GM10266 (cell line): ENCODE measurements around the gene NLRC3.

Experiments used
- DNase-seq: peaks from one replicate; pipeline ENCODE4 v3.0.0; 2012; ENCODE audit errors: extremely low spot score
- TF ChIP-seq, protein P1 (sequence below): IDR thresholded peaks from 2 replicates; pipeline ENCODE4 v1.5.1; 2012; ENCODE audit warnings: mild to moderate bottlenecking, low read depth; ENCODE audit not compliant: control insufficient read depth, insufficient read depth; ENCODE audit errors: missing control alignments

NLRC3 gene

GRCh38 chr16:3584412-3584811 lies 7.2 kb upstream of the NLRC3 start:
- TF ChIP-seq, protein P1, sequence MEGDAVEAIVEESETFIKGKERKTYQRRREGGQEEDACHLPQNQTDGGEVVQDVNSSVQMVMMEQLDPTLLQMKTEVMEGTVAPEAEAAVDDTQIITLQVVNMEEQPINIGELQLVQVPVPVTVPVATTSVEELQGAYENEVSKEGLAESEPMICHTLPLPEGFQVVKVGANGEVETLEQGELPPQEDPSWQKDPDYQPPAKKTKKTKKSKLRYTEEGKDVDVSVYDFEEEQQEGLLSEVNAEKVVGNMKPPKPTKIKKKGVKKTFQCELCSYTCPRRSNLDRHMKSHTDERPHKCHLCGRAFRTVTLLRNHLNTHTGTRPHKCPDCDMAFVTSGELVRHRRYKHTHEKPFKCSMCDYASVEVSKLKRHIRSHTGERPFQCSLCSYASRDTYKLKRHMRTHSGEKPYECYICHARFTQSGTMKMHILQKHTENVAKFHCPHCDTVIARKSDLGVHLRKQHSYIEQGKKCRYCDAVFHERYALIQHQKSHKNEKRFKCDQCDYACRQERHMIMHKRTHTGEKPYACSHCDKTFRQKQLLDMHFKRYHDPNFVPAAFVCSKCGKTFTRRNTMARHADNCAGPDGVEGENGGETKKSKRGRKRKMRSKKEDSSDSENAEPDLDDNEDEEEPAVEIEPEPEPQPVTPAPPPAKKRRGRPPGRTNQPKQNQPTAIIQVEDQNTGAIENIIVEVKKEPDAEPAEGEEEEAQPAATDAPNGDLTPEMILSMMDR = no peak
- no peak for DNase-seq

DNA sequence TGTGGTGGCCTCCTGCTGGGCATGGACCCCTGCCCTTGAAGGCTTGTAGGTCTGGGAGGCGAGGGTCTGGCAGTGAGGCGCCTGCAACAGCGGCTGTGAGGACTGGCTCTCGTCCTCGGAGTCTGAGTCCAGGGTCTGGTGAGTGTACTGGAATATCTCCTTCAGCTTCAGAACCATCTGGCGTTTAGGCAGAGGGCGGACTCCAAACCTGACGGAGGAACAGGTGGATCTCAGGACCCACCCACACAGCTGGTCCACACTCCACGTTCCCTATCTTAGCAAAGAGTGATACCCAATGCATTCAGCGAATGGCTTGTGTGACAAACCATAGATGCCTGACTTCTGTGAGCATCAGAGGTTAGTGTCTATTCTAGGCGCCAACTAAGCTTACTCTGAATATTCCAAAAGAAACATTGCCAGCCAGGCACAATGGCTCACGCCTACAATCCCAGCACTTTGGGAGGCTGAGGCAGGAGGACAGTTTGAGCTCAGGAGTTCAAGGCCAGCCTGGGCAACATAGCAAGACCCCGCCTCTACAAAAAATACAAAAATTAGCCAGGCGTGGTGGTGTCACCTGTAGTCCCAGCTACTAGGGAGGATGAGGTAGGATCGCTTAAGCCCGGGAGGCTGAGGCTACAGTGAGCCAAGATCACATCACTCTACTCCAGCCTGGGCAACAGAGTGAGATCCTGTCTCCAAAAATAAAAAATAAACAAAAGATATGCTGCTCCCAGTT lies 6.3 kb upstream of the NLRC3 start:
- TF ChIP-seq, protein P1 = no peak
- DNase-seq = no peak

DNA sequence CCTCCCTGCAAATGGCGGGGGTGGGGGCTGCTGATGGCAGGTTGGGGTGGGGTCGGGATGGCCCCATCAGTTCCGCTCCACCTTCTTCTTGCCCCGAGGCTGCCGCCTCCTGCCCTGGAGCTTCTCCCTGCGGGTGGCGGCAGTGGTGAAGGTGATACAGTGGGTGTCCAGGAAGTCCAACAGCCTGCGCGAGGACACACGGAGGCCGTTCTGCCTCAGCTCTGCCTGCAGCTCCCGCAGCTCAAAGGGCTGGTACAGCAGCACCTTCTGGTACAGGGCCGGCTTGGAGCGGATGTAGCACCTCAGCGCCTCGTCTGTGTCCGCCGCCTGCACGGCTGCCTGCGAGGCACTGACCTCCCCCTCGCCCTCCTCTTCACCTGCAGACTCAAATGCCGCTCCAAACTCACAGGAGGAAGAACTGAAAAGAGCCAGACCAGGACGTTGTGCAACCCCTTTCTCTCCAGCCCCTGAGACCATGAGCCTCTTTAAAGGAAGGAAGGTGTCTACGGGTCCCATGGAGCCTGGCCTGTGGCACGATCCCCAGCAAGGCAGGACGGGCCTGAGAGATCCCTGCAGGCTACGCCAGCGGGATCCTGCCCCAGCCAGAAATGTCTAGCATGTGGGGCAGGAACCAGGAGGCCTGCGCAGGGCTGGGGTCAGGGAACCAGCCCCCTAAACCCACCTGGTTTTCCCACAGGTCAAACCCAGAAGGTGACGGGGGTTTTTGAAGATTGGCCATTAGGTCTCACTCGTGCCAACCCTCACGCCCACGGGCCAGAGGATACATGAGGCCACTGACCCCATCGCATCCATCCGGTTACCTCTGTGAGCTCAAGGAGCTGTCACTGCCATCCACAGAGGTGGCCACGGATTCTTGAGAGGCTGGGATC lies 5.3 kb upstream of the NLRC3 start:
- DNase-seq = no peak

DNA sequence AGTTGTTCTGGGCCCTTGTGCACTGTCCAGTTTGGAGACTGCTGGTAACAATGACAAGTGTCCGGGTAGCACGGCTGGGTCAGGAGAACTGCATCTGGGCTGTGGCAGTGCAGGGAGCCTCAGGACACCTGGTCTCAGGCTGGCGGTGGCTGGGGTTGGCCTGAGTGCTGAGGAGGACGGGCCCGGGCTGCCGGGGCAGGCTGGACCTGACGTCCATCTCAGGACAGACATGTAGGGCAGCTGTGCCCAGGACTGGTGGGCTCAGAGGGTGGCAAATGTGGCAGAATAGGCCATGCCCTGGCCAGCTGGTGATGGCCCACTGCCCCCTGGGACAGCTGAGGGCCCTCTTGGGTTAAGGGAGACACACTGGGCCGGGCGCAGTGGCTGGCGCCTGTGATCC lies 4.2 kb upstream of the NLRC3 start:
- no peak for DNase-seq
- TF ChIP-seq, protein P1 = no peak

More for the DNA sequence above, 5.3 kb upstream of the NLRC3 start:
- TF ChIP-seq, protein P1 = no peak

DNA sequence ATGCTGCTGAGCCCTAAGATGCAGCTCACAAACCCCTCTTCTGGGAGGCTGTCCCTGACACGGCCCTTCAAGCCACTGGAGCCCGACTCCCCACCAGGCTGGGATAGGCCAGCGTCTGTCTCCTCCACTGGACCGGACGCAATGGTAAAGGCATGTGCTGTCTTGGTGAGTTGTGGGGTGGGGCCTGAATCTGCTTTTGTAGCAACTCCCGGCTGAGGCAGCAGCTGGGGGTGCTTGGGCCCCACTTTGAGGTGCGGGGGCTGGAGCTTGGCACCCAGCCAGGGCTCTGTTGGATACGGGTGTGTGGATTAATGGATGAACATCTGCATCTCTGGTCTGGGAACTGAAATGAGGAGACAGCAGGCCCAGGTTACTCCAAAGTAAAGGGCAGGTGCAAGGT lies 3.5 kb upstream of the NLRC3 start:
- no peak for DNase-seq
- TF ChIP-seq, protein P1 = no peak

DNA sequence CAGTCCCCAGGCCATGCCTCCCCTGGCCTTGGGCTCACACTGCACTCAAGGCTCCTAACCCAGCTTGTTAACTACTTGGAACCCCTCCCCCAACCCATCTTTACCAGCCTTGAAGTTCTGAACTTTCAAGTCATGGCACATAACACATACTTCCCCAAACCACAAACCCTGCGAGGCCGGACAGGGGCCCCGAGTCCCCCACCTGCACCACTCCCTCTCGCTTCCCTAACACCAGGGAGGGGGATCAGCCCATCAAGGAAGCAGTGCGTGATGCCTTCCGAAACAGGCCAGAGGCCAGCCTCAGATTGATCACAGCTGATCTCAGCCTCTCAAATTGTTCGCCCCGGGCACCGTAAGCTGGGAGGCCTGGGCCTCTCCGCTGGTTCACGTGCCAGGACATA lies 3.0 kb upstream of the NLRC3 start:
- TF ChIP-seq, protein P1 = no peak
- no peak for DNase-seq

DNA sequence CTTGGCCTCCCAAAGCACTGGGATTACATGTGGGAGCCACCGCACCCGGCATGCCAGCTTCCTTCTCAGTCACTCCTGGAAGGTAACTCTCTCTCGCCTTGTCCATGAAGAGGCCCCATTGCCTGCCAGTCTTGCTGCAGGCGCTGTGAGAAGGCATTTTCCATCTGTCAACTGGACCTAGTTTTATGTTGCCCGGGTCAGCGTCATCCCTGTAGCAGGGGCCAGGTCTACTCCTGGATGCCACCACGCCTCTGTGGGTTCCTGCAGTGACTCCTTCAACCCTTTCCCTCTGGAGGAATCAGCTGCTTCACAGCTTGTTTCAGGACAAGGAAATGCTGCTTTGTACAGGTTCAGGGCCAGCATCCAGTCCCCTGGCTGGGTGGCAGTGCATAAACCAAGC lies 2.6 kb upstream of the NLRC3 start:
- no peak for DNase-seq
- TF ChIP-seq, protein P1 = no peak
